CD1c-positive myeloid dendritic cell (primary cell): Measurements from ENCODE around the gene ZNF665.
"Not testable (repeated sequence)": the region's sequence is repeated elsewhere in the genome, so short reads cannot be mapped to it uniquely, and the experiment has no call there.

Experiments used
- DNase-seq: peaks from one replicate; pipeline ENCODE4 v3.0.0-alpha.2; 2016; ENCODE audit errors: extremely low spot score

The ZNF665 gene

DNA sequence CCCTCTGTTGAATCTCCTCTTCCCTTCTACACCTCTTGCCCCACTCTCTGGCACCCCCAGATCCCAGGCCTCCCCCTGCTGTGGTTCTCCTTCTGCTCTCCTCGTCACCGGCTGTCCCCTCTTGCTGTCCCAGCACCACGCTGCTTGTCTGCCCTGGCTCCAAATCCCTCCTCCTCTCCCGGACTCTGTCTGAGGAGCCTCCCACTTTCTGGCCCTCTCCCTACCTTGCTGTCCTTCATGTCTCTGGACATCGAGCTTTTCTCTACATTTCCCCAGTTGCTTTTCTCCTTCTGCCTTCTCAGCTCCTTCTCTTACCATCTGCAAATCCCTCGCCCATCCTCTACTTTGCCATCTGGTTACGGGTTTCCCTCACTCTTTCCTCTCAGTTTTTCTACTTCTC, 35.5 kb downstream of the ZNF665 start:
- DNase-seq = no peak

DNA sequence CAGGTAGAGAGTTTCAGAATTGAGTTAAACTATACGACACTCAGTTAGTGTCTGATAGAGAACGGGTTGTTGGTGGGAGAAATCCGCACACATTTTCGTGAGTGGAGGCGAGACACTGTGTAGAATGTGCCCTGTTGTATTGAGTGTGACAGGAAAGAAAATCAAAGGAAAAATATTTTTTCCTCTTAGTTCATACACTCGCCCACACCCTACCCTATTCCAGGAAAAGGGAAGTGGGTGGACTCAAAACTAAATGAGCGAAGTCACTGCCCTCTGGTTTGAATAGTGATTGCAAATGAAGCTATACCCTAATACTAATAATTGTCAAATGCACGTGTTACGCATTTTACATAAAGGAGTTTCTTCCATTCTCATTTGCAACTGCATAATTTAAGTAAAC, 36.3 kb downstream of the ZNF665 start:
- DNase-seq = peak; percentile 54

DNA sequence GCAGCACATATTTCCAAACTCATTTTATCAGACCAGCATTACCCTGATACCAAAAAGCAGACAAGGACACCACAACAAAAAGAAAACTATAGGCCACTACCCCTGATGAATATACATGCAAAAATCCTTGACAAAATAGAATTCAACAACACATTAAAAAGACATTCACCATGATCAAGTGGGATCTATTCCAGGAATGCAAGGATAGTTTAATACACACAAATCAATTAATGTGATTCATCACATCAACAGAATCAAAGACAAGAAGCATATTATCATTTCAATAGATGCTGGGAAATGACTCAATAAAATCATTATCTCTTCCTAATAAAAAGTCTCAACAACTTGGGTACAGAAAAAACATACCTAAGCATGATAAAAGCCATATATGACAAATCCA, 45.5 kb downstream of the ZNF665 start:
- no peak for DNase-seq

DNA sequence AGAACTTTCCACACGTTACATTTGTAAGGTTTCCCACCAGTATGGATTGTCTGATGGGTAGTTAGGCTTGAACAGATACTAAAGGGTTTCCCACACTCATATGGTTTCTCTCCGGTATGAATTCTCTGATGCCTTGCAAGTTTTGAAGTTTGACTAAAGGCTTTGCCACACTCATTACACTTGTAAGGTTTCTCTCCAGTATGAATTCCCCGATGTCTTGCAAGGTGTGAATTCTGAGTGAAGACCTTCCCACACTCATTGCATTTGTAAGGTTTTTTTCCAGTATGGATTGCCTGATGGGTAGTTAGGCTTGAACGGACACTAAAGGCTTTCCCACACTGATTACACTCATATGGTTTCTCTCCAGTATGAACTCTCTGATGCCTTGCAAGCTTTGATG, 52.8 kb downstream of the ZNF665 start:
- no peak for DNase-seq

DNA sequence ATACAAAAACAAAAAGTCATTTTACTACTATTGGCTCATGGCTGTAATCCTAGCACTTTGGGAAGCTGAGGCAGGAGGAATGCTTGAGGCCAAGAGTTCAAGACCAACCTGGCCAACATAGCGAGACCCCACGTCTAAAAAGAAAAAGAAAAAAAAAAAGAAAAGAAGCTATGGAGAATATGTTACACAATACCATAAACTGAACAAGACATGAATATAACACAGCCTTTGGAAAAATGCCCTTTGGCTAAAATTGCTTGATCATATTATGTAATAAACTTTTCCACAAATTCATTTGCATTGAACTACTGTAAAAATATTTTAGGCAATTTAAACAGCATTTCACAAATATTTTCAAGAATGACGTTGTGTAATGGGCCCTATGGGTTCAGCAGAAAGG, 56.7 kb downstream of the ZNF665 start:
- DNase-seq = no peak

DNA sequence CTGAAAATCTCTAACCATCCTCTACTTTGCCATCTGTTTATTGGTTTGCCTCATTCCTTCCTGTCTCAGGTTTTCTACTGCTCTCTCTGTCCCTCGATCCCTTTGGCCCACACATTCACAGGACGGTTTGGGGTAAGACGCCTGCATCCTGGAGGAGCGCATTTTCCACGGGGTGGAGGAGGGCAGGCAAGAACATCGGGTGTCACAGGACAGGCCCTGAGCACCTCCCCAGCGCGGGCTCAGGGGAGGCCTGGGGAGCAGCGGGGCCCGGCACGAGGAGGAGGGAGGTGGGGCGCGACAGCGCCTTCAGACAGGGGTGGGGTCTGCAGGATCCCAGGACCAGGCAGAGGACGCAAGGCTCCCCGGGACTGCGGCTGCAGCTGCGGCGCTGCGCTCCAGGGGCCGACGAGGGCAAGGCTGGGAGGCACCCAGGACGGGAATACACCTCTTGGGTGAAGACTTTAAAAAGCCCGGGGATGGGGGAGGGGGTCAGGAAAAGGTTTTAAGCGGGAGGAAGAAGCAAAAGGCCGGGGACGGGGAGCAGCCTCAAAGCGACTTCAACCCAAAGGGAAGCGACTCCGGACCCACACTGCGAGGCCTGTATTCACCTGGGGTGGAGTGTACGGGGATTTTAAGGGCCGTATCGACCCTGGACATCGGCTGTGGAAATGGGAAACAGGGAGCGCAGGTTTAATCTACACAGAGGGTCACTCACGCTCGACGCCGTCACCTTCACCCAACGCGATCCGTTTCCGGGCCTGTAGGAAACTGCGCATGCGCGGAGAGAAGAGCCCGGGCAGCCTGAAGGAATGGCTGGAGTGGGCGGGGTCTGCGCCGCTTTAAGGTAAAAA, 60.8 kb downstream of the ZNF665 start, which contains the start of gene ZNF415:
TSS of gene ZNF415 (minus strand) at position 770 of the 851 bp plus-strand sequence. CDS start 10,234 bp downstream, outside the sequence.
- DNase-seq = peak; percentile 53

DNA sequence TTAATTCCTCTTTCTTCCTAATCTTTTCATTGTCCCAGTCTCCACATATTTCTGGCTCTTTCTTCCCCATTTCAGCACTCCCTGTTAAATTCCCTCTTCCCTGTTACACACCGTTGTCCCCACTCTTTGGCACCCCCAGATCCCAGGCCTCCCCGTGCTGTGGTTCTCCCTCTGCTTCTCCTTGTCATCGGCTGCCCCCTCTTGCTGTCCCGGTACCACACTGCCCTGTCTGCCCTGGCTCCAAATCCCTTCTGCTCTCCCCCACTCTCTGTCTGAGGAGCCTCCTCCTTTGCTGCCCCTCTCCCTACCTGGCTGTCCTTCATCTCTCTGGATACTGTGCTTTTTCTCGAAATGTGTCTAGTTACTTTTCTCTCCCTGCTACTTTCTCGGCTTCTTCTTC, 61.4 kb downstream of the ZNF665 start:
- no peak for DNase-seq

DNA sequence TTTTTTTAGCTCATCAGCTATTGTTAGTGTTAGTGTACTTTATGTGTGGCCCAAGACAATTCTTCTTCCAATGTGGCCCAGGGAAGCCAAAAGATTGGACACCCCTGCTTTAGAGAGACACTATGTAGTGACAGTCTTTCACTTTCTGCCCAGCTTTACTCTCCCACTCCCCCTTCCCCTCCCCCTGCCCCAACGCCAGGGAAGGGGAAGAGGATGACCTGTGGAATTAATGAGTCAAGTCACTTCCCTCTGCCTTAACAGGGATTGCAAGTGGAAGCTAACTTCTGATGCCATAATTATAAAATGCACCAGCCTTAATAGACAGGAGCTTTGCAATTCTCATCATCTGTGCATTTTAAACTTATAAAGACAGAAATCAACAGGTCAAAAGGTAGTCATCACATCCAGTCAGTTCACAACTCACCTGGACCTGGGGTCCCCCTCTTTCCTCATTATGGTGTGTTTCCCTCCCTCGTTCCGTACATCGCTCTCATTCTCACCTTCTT, 62.0 kb downstream of the ZNF665 start:
- peak; percentile 2 for DNase-seq

DNA sequence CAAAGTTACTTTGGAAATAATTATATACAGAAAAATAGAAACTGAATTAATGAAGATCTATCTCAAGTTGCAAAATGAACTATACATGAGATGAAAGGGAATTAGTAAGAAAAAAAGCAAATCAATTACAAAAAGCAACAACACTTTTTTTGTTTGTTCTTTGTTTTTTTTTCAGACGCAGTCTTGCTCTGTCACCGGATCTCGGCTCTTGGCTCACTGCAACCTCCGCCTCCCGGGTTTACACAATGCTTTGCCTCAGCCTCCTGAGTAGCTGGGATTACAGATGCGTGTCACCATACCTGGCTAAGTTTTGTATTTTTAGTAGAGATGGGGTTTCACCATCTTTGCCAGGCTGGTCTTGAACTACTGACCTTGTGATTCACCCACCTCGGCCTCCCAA, 62.7 kb downstream of the ZNF665 start:
- DNase-seq = no peak

DNA sequence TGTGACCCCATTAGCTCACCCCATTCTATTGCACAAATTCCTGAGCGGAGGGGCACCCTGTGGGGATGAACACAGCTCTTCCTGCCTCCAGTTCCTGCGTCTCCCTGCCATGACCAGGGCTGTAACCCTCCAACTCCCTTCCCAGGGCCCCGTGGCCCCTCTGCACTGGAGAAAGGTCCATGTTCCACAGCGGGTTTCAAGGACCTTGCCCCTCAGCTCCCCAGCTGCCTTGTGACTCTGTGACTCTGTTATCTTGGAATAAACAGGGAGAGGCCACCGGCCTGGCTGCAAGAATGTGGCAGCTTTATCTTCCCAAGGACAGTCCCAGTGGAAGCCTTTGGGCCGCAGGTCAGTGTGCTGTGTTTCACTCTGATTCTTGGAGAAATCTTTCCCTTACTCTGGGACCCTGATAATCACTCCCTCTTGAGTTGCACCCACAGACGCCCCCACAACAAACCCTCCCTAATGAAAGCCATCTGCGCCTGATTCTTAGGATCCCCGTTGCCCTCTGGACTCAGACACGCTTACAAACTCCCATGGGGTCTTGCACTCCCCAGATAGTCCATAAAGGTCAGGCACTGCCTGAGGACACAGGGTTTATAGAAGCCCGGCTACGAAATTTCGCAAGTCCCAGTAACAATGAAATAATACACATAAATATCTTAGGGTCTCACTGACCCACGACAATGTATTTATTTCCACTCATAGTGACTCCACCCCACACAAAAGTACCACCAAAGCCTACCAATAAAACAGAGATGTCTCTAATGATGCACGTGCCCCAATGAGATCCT, 66.2 kb downstream of the ZNF665 start:
- not testable (repeated sequence) for DNase-seq

DNA sequence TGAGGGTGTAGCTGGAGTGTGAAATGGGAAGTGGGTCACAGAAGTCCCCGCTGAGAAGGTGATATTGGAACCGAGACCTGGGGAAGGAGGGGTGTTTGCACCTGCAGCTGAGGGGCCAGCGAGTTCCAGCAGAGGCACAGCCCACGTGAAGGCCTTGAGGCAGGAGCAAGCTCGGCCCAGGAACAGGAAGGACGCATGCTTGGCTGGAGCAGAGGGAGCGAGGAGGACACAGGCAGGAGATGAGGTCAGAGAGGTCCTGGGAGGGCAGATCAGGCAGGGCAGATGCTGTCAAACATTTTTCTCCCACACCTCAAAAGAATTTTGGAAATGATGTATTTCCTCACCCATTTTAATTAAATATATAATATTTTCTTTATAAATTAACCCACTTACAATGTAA, 69.8 kb downstream of the ZNF665 start:
- no peak for DNase-seq
